Caco-2 (cell line): ENCODE measurements around the gene PCDHGA9. TPM values are rescaled to one million over a fixed set of nuclear protein-coding genes. Genes with fewer than 3 reads are reported as not detected.

Experiments used
- BruUV-seq: library from RNA; stranded (reverse); fragments of 400-500 nt; replicated peaks from 2 replicates; lab custom pipeline; 2021; lab: Mats Ljungman, UMichigan
- CTCF ChIA-PET: fragments of 300-600 bp; sonication (Branson Sonifier 250); formaldehyde crosslinking; loops from one replicate; lab custom pipeline; 2022; ENCODE audit warnings: antibody characterized with exemption; lab: Charles Lee
- POLR2A ChIA-PET: fragments of 300-600 bp; sonication (Branson Sonifier 250); formaldehyde crosslinking; loops from one replicate; lab custom pipeline; 2022; ENCODE audit warnings: antibody characterized with exemption; lab: Charles Lee
- DNase-seq, 2 experiments: peaks; one replicate each; pipeline versions ENCODE4 v3.0.0 to v3.0.0-alpha.2; 2020 to 2022
- H3K27me3 ChIP-seq: replicated peaks from 2 replicates; pipeline ENCODE4 v1.6.0; 2011; ENCODE audit warnings: low read length; ENCODE audit not compliant: control insufficient read depth, insufficient read depth
- H3K36me3 ChIP-seq: 2 replicates; pipeline ENCODE4 v1.5.1; 2011; ENCODE audit warnings: low read length; ENCODE audit not compliant: control insufficient read depth, insufficient read depth
- H3K4me1 ChIP-seq: fragments of 250-450 bp; sonication (Bioruptor Pico); 2 replicates; pipeline ENCODE4 v1.5.1; 2020; ENCODE audit warnings: mild to moderate bottlenecking
- H3K4me3 ChIP-seq: 2 replicates; pipeline ENCODE4 v1.5.1; 2011; ENCODE audit warnings: low read depth, mild to moderate bottlenecking, control low read depth, low read length
- H3K9me3 ChIP-seq: fragments of 250-450 bp; sonication (Bioruptor Pico); 2 replicates; pipeline ENCODE4 v1.5.1; 2020; ENCODE audit warnings: mild to moderate bottlenecking, moderate library complexity
- H3K27ac Mint-ChIP-seq: one replicate; pipeline ENCODE4 v1.8.0; 2022; ENCODE audit warnings: mixed read lengths; ENCODE audit not compliant: unreplicated experiment
- H3K27me3 Mint-ChIP-seq: one replicate; pipeline ENCODE4 v1.8.0; 2022; ENCODE audit warnings: mixed read lengths; ENCODE audit not compliant: insufficient read depth, unreplicated experiment
- H3K36me3 Mint-ChIP-seq: one replicate; pipeline ENCODE4 v1.8.0; 2022; ENCODE audit warnings: mild to moderate bottlenecking, mixed read lengths; ENCODE audit not compliant: insufficient read depth, unreplicated experiment
- H3K4me1 Mint-ChIP-seq: one replicate; pipeline ENCODE4 v1.8.0; 2022; ENCODE audit warnings: low read depth, mixed read lengths; ENCODE audit not compliant: unreplicated experiment
- H3K4me3 Mint-ChIP-seq: one replicate; pipeline ENCODE4 v1.8.0; 2022; ENCODE audit warnings: mild to moderate bottlenecking, moderate library complexity, mixed read lengths; ENCODE audit not compliant: unreplicated experiment
- H3K9me3 Mint-ChIP-seq: one replicate; pipeline ENCODE4 v1.8.0; 2022; ENCODE audit warnings: mixed read lengths; ENCODE audit not compliant: unreplicated experiment
- CTCF ChIP-seq, 2 experiments: fragments of 200-600 bp in 1 of 2; IDR thresholded peaks; 1 replicate in 1 of 2; 2 replicates in 1 of 2; pipeline versions ENCODE4 v1.5.1 to v1.8.0; 2011 to 2022; ENCODE audit warnings: antibody characterized with exemption in 1 of 2, control low read depth in 1 of 2, inconsistent platforms in 1 of 2, low read depth in 1 of 2, low read length in 1 of 2, mild to moderate bottlenecking in 1 of 2, moderate library complexity in 1 of 2; ENCODE audit not compliant: insufficient read depth in 1 of 2, severe bottlenecking in 1 of 2, unreplicated experiment in 1 of 2
- intact Hi-C: fragments of 100-400 bp; cut with micrococcal nuclease; formaldehyde crosslinking; loops from one replicate; pipeline ENCODE4 v1.10.0; 2022; ENCODE audit not compliant: unreplicated experiment
- total RNA-seq: library from RNA; stranded (reverse); gene quantifications from 2 replicates; pipeline ENCODE4 v1.2.3, GENCODE V29; 2022

PCDHGA9 gene
- total RNA-seq, 1 experiment from 2014 or later = 2.8 TPM

- DNase-seq = no peak
- intact Hi-C loops = no loop called here
- peaks cover 7% of the 10 kb centered on the region for H3K36me3 Mint-ChIP-seq
- H3K4me3 Mint-ChIP-seq = no peak overlapping the region
- no peak overlapping the region for H3K4me3 ChIP-seq
- peaks cover 40% of the 10 kb centered on the region for H3K9me3 Mint-ChIP-seq
- CTCF ChIA-PET = no interaction called here
- H3K4me1 Mint-ChIP-seq = no peaks in the 10 kb centered on the region
- BruUV-seq = no TSS peak
- POLR2A ChIA-PET = no interaction called here
- H3K27ac Mint-ChIP-seq = no peak overlapping the region
- H3K9me3 ChIP-seq = 0 out of 2 replicates have a peak, but pooled peaks cover 6% of the 10 kb centered on the region
- no peaks in the 10 kb centered on the region for H3K27me3 Mint-ChIP-seq
- no peak for TF ChIP-seq CTCF (IDR thresholded peaks at IDR 0.05; ENCODE audit: insufficient read depth in 1 of 2, low read depth in 1 of 2, low read length in 1 of 2, severe bottlenecking in 1 of 2, unreplicated experiment in 1 of 2)
- no peaks in the 10 kb centered on the region for H3K36me3 ChIP-seq
- H3K4me1 ChIP-seq = no peaks in the 10 kb centered on the region
- H3K27me3 ChIP-seq = no peaks in the 10 kb centered on the region
Measured at GRCh38 chr5:141434006-141434405, 31.4 kb downstream of the PCDHGA9 start.

- Mint-ChIP-seq H3K9me3 (peaks cover 26% of the 10 kb centered on the region), H3K27ac (no peak overlapping the region), H3K27me3 (no peaks in the 10 kb centered on the region), H3K36me3 (peaks cover 7% of the 10 kb centered on the region), H3K4me1 (no peaks in the 10 kb centered on the region), H3K4me3 (no peak overlapping the region)
- ChIA-PET CTCF (no interaction called here), POLR2A (no interaction called here)
- no peak for TF ChIP-seq CTCF (IDR thresholded peaks at IDR 0.05; ENCODE audit: insufficient read depth in 1 of 2, low read depth in 1 of 2, low read length in 1 of 2, severe bottlenecking in 1 of 2, unreplicated experiment in 1 of 2)
- H3K9me3 ChIP-seq = no peaks in the 10 kb centered on the region
- no peak overlapping the region for H3K4me3 ChIP-seq
- no peaks in the 10 kb centered on the region for H3K36me3 ChIP-seq
- H3K27me3 ChIP-seq = no peaks in the 10 kb centered on the region
- no peaks in the 10 kb centered on the region for H3K4me1 ChIP-seq
- intact Hi-C loops = no loop called here
- DNase-seq = no peak
- no TSS peak for BruUV-seq
Measured at GRCh38 chr5:141437221-141437620, 34.6 kb downstream of the PCDHGA9 start.

GRCh38 chr5:141439411-141440141 lies 37.0 kb downstream of the PCDHGA9 start:
- H3K27me3 Mint-ChIP-seq = no peaks in the 10 kb centered on the region
- Histone ChIP-seq H3K27me3 (no peaks in the 10 kb centered on the region), H3K9me3 (no peaks in the 10 kb centered on the region; the same call in 1 of the 2 replicates), H3K4me1 (no peaks in the 10 kb centered on the region), H3K4me3 (no peak overlapping the region), H3K36me3 (no peaks in the 10 kb centered on the region)
- intact Hi-C loops = no loop called here
- BruUV-seq = no TSS peak
- H3K4me3 Mint-ChIP-seq = no peak overlapping the region
- ChIA-PET POLR2A (no interaction called here), CTCF (no interaction called here)
- no peaks in the 10 kb centered on the region for H3K4me1 Mint-ChIP-seq
- peaks cover 24% of the 10 kb centered on the region for H3K9me3 Mint-ChIP-seq
- TF ChIP-seq CTCF (IDR thresholded peaks at IDR 0.05; ENCODE audit: insufficient read depth in 1 of 2, low read depth in 1 of 2, low read length in 1 of 2, severe bottlenecking in 1 of 2, unreplicated experiment in 1 of 2) = no peak
- H3K36me3 Mint-ChIP-seq = no peaks in the 10 kb centered on the region
- peak in 1 of 2 experiments; percentile 24 for DNase-seq
- no peak overlapping the region for H3K27ac Mint-ChIP-seq
